Activated CD8-positive, alpha-beta memory T cell treated with anti-CD3 and anti-CD28 coated beads for 48 hours (primary cell): ENCODE measurements around the gene OR11H12.
"Not testable (repeated sequence)": the region's sequence is repeated elsewhere in the genome, so short reads cannot be mapped to it uniquely, and the experiment has no call there.

ENCODE experiments used
- DNase-seq, 3 experiments: peaks; one replicate each; pipeline ENCODE4 v3.0.0-alpha.2; 2020; ENCODE audit warnings: low read depth in 2 of 3, low spot score in 2 of 3

OR11H12 gene

GRCh38 chr14:18600817-18601216, at the start of gene OR11H12:
OR11H12 (plus strand) TSS chr14:18601117; CDS start chr14:18601117, 0 bp downstream.
- not testable (repeated sequence) for DNase-seq

- not testable (repeated sequence) for DNase-seq
Observed at GRCh38 chr14:18582908-18583307, 18.0 kb upstream of the OR11H12 start.

GRCh38 chr14:18626610-18627213, 25.8 kb downstream of the OR11H12 start:
- not testable (repeated sequence) for DNase-seq

GRCh38 chr14:18636066-18636465, 35.1 kb downstream of the OR11H12 start:
- not testable (repeated sequence) for DNase-seq

- DNase-seq = not testable (repeated sequence)
Observed at GRCh38 chr14:18638032-18638431, 37.1 kb downstream of the OR11H12 start.

GRCh38 chr14:18638785-18639184, 37.9 kb downstream of the OR11H12 start:
- not testable (repeated sequence) for DNase-seq

- not testable (repeated sequence) for DNase-seq
Observed at GRCh38 chr14:18646075-18646730, 45.3 kb downstream of the OR11H12 start.
